SKM-1 treated with dmso at 0.1 percent for 144 hours (cell line): ENCODE measurements around the gene RELN.
"Not testable (repeated sequence)": the region's sequence is repeated elsewhere in the genome, so short reads cannot be mapped to it uniquely, and the experiment has no call there.

Experiments used
- DNase-seq: peaks from one replicate; lab custom pipeline; 2025; ENCODE audit not compliant: unreplicated experiment; lab: John Stamatoyannopoulos, UW

The RELN gene

DNA sequence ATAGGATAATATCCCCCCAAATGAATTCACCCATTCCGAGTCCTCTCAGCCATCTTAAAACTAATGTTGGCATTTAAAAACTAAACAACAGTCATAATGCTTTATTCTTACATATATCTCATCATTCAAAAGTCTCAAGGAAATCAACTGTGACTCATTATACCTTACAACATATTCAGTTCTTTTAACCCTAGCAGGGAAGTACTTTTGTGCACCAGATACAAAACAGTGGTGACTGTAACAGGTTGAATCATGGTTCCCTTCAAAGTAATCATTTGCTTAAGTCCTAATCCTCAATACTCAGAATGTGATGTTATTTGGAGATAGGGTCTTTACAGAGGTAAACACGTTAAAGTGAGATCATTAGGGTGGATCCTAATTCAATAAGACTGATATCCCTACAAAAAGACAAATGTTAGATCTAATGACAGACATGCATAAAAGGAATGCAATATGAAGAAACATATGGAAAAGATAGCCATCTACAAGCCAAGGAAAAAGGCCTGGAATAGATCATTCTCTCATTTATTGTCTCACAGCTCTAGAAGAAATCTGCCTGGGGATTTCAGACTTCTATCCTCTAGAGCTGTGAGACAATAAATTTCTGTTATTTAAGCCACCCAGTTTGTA, 42.3 kb downstream of the RELN start:
- no peak for DNase-seq

DNA sequence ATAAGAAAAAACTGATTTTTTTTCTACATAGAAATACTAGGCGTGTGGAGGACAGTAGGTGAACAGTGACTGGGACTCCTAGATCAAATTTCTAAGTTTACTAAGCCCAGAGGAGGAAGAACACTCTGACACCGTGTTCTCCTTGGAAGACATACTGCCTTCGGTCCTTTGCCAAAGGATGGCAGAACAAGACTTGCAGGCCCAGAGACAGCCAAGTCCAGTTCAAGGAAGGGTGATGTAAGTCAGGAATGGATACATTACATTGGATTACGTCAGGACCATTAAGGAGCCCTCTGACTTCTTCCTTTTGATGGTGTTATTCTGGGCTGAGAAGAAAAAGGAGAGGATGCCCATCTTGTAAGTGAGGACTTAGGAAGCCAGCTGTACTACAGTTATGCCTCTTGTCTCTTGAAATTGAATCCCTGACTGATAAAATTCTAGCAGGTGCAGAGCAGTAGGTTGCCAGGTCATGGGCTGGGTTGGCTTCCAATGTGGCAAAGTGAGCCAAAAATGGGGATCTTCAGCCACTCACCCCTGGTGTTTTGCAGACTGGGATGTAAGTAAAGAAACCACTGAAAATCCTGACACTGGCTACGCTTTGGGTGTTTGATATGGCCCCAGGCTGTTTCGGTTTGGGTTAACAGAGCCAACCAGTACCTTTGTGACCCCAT, 45.1 kb downstream of the RELN start:
- no peak for DNase-seq

DNA sequence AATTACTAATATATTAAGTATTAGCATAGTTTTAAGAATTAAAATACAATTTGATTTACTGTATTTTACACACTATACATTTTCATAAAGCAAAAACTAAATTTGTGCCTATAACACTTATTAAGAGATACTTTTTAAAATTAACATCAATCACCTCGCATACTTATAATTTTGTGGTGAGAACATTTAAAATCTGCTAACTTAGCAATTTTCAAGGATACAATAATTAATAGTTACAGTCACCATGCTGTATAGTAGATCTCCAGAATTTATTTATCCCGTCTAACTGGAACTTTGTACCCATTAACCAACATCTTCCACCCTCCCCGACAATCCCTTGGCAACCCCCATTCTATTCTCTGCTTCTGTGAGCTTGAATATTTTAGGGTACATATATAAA, 47.5 kb downstream of the RELN start:
- no peak for DNase-seq

DNA sequence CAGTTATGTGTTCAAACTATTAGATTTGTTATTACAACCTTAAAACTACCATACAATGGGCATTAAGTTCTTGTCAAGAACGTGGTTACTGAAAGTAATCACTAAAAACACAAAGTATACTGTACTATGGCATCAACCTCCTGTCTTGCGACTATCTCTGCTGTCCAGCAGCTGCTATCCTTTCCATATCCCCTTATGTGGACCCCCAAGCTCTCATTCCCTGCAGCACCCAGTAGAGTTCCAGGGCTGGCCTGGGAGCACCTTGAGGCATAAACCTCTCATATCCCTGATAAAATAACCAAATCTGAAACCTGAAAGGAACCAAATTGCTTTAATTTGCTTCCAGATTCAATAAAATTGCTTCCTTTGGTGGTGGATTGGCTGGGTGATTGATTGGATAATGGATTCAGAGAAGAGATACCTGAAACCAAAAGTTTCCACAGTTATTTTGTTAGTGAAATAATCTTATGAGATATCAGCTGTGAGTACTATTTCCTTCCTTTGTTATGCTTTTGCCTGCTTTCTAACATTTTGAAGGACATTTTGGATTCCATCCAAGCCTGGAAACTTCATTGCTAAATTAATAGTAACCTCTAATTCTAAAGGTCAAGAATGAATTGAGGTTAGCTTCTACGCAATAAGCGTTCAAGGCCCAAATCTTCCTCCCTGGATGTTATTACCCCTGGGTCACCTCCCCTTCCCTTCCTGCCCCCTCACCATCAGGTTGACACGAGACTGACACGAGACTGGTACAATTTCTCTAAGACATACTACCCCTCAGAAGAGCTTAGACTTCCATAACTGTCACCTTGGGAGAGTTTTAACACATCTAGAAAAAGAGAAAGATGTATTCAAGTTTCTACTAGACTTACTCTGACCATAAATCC, 48.8 kb downstream of the RELN start:
- DNase-seq: no peak

DNA sequence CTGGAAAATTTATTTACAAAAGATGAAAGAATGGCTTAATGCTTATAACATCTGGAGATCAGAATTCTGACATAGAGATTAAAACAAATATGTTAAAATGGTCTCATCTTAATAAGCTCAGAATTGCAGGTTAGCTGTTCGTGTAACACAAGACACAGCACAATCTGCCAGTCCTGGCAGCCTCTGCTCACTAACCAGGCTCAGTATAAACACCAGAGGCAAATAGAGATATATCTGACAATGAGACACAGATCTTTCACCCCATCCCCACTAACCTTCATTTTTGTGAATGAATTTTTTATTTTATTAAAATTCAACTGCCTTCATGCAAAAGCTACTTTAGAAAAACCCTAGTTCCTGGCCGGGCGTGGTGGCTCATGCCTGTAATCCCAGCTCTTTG, 51.8 kb downstream of the RELN start:
- no peak for DNase-seq

DNA sequence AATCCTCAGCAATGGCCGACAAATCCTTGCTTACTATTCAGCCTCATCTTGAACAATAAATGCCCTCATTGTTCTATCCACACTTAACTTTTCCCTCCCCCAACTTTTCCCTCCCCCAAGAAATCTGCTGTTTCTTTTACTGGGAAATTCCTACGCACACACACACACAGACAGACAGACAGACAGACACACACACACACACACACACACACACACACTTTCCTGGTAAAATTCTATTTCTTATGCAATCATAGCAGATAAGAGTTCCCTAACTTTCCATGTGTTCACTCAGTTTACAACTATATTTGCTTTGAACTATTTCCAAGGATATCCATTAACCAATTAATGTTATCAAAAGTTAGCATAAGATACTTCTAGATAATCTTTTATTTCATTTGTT, 52.9 kb downstream of the RELN start:
- no peak for DNase-seq

DNA sequence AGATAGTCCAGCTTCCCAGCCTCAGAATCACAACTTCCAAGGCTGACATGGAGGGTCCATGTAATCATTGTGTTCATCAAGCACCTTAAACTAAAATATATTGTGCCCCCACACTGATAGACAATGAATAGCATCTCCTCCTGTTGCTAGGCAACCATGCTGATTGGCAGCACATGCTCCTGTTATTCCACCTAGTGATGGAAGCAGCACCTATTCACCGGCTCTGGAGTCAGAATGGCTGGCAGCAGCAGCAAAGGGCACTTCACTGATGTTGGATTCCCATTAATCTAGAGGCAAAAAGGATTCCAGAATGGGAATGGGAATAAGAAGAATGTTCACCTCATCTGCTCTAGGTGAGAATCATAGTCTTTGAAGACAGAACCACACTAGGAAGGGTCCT, 55.0 kb downstream of the RELN start:
- DNase-seq: no peak

DNA sequence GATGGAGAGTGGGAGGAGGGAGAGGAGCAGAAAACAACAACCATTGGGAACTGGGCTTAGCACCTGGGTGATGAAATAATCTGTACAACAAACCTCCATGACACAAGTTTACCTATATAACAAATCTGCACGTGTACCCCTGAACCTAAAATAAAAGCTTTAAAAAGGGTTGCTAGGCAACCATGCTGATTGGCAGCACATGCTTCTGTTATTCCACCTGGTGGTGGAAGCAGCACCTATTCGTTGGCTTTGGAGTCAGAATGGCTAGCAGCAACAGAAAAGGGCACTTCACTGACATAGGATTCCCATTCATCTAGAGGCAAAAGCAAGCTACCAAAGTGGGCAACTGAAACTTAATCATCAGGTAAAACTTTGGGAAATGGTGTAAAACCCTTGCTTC, 57.1 kb downstream of the RELN start:
- no peak for DNase-seq

DNA sequence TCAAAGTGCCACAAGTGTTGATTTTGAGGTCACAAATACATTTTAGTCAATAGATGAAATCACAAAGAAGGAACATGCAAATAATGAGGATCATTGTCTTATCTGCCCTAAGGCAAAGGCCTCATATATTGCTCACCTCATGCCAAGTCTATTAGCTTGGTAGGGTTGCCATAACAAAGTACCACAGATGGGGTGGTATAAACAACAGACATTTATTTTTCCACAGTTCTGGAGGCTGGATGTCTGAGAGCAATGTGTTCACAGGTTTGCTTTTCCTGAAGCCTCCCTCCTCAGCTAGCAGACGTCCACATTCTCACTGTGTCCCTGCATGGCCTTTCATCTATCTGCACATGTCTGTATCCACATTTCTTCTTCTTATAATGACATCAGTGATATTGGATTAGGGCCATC, 59.6 kb downstream of the RELN start:
- no peak for DNase-seq

DNA sequence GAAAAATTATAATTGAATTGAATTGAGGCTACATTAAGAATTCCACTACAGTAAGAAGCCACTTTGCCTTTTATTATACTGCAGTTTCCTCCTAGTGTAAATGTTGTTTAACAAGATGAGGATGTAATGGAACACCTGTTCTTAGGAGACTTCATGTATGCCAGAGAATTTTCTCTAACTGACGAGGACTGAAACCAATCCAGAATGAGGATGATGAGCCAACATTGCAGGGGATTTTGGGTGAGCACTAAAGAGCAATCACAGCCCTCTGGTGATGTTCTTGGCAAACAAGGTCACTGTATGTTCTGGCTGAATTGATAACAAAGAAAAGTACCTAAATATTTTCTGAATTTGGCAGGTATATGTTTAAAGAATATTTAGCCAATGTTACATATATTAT, 60.9 kb downstream of the RELN start:
- no peak for DNase-seq

DNA sequence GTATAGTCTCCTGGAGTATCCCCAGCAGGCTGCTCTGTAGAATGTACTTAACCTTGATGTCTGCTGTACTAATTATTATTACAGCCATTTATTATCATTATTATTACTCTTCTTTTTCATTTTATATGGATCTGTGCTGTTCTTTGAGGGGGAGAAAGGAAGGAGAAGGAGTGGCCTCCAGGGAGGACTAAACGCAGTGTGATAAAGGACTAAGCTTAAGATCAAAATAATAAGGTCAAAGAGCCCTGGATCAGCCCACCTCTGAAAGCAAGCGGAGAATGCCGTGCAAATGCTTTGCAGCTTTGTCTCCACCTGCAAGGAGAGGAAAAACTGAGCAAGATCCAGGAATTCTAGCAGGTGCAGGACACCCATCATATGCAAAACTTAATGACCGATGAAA, 65.3 kb downstream of the RELN start:
- DNase-seq: no peak

DNA sequence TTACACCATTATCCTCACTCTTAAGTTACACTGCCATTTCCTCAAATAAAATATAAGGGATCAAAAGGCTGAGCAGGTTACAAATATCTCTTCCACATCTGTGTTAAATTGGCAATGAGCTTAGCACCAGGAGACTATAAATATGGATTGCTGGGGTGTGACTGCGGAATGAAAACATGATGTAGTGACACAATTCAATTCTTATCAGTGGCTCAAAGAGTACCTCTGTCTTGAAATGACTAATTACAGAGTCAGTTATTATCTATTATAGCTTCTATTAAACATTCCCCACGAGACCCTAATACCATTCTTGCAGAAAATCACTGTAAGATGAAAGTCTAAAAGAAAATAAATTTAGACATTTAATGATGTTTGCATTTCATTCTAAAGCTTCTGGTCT, 67.1 kb downstream of the RELN start:
- no peak for DNase-seq

DNA sequence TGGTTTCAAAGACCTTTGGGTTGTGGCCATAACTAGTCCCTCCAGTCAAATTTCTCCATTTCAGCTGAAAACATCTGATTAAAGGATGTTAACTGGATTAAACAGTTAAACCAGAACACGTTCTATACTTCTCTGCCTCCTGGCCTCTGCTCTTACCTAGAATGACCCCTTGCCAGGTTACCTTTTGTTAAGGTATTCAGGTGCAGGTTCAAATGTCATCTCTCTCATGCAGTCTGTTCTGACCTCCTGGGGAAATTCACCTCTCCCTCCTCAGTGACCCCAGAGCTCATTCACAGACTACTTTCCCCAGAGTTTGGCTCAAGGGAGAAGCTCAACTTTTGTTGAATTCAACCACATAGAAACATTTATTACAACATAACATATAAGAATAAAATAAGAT, 67.8 kb downstream of the RELN start:
- no peak for DNase-seq

DNA sequence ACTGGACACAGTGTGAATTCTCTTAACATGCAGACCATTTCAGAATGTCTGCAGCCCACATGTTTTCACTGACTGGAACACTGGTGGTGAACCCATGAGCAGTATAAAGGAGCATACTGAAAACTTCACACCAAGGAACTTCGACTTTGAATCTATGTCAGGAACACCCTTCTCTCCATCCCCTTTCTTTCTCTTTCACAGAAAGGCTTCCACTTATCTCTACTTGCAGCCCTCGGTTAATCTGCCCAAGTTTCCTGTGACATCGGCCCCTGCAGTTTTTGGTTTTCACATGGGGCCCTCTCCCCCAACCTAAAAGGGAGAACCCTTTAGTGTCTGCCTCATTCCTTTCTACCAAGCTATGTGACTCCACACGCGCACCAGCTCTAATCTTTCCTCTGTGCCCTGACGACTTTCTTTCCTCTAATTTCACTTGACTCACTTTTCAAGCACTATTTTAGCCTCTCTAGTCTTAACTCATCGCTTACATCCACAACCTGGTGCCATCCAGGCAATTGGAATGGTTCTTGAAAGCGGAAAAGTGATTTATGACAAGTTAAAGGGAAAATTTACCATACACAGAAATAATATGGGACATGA, 70.1 kb downstream of the RELN start:
- DNase-seq: no peak

DNA sequence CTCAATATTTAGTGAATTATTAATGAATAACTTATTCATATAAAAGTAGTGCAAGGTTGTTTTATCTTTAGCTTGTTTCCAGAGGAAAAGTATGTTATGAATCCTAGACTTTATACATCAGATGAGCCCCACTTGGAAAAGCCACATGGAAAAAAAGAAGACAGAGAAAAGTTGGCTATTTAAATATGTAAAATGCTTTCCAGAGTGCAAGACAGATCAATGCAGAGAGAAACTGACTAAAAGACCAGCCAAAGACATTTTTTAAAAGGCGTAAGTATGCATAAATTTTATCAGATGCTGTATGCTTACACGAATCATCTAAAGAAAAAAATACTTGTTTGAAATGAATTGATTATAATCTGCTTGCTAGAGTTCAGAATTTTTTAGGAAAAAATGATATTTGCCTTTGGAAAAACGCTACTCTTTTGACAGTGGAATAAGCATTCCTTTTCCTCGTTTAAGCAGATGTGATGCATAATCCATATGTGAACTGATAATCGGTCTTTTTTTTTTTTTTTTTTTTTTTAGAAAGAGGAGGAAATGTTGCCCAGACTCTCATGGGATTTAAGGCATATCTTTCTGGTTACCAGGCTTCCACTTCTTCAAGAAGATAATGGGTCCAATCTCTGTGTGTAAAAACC, 70.7 kb downstream of the RELN start:
- no peak for DNase-seq

DNA sequence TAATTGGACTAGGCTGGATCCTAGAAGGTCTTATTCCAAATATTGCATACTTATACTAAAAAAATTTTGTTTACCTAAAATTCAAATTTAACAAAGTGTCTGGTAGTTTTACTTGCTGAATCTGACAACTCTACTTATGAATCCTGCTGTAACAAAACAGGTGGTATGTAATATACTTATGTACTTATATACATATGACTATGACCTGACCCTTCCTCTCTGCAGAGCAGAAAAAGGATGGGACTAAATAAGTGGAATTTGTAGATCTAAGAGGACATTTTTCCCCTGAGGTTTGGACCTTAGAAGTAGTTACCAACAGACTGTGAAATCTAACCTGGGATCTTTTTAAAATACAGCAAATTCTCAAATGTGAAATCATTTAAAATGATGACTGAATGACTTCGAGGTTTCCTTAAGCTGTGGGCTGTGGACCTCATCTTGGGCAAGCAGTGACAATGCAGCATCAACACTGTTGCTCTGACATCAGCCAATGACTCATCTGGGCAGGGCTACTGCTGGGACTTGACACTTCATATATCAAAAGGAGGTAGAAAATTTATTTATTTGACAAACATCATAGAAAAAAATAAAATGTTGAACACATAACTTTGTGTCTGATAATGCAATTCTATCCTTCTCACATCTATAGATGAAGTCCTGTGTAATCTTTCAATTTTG, 73.6 kb downstream of the RELN start:
- no peak for DNase-seq

DNA sequence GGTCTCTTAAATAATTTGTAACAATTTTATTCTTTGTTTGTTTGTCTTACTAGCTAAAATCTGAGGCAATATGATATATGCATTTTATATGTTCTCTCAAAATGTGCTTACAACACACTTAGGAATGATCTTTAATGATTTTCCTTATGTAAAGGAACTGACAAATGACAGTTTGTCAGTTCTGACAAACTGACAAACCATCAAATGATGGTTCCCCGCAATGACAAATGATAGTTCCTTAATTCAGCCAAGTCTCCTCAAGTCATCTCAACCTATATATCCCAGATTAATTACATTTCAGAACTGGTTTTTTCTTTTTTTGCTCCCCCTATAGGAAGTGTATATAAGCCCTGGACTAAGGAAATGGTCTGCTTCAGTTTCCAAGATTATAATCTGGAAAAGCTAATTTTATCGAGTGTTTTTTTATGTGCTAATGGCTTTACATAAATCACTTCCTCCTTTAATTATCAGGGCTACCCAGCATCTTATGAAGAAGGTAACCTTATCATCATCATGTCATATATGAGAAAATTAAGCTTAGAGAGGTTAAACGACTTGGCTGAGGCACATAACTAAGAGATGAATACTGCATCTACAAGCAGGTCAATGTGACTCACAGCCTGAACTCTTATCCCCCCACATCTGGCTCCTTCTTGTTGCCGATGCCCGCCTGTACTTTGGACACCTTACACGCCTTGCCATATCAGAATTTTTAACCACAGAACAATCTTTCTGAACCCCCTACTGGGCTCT, 75.1 kb downstream of the RELN start:
- no peak for DNase-seq

DNA sequence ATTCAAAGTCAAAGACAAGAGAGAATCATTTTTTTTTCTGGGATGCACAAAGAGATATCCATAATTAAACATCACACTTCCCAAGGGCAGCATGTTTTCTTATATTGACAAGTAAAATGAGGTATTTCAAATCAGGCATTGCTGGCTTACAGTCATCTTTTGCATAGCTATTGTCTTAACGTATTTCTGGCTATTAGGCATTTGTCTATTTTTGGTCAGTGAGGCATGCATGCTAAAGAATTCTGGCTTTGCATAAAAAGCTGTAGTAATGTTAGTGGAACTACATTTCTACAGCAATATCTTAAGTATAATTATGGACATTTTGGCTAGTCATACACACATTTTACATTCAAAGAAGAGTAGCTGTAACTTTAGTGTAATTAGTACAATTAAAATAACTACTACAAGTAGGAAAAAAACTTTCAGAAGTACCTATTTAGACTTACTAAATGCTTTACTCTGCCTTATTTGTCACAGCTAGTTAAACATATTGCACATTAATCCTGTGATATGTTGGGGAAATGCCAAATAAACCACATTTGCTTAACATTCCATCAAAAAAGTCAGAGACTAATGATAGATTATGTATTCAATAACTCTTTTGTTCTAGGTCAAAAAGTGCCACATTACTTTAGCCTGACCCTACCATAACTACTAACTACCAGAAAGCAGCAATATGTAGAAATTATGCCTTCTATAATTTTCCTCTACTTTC, 76.4 kb downstream of the RELN start:
- no peak for DNase-seq

DNA sequence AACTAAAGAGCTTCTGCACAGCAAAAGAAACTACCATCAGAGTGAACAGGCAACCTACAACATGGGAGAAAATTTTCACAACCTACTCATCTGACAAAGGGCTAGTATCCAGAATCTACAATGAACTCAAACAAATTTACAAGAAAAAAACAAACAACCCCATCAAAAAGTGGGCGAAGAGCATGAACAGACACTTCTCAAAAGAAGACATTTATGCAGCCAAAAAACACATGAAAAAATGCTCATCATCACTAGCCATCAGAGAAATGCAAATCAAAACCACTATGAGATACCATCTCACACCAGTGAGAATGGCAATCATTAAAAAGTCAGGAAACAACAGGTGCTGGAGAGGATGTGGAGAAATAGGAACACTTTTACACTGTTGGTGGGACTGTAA, 78.4 kb downstream of the RELN start:
- not testable (repeated sequence) for DNase-seq
